Left ventricle myocardium inferior (tissue), 1 donor: ENCODE results near the gene CCDC191. TPM values are rescaled to one million over a fixed set of nuclear protein-coding genes. Genes with fewer than 3 reads are reported as not detected.
A peak's percentile ranks its signal among the peaks of the same experiment; 100 is the strongest.

Experiments
- DNase-seq: peaks from one replicate; pipeline ENCODE4 v3.0.0-alpha.2; 2020
- H3K27ac ChIP-seq: fragments of 200-600 bp; replicated peaks from 2 replicates; pipeline ENCODE4 v1.8.0; 2021
- H3K27me3 ChIP-seq: fragments of 200-600 bp; 2 replicates; pipeline ENCODE4 v1.8.0; 2021; ENCODE audit warnings: low read depth
- H3K36me3 ChIP-seq: fragments of 200-600 bp; 2 replicates; pipeline ENCODE4 v1.8.0; 2021
- H3K4me1 ChIP-seq: fragments of 200-600 bp; 2 replicates; pipeline ENCODE4 v1.8.0; 2021
- H3K4me3 ChIP-seq: fragments of 200-600 bp; 2 replicates; pipeline ENCODE4 v1.8.0; 2021; ENCODE audit warnings: mild to moderate bottlenecking, moderate library complexity
- H3K9me3 ChIP-seq: fragments of 200-600 bp; replicated peaks from 2 replicates; pipeline ENCODE4 v1.8.0; 2021
- intact Hi-C: fragments of 100-400 bp; cut with micrococcal nuclease; formaldehyde crosslinking; loops from one replicate; pipeline ENCODE4 v1.11.0; 2022
- total RNA-seq: library from RNA; stranded (reverse); fragmentation: NEBNext Ultra II Directional; extraction: Animal tissue kit (Norgen Biotek cat#: 25700); gene quantifications from one replicate; pipeline ENCODE4 v1.2.1, GENCODE V29; 2021
- TF ChIP-seq, protein P1 (sequence below): fragments of 200-600 bp; IDR thresholded peaks from 2 replicates; pipeline ENCODE4 v1.8.0; 2021; ENCODE audit warnings: antibody characterized with exemption, mild to moderate bottlenecking, borderline replicate concordance
- donor health status: DM: no; HTN: yes; CAD: no; lungs with severe emphysema.

CCDC191 gene
- total RNA-seq, 1 donor from 2014 or later, result 0.77 TPM

DNA sequence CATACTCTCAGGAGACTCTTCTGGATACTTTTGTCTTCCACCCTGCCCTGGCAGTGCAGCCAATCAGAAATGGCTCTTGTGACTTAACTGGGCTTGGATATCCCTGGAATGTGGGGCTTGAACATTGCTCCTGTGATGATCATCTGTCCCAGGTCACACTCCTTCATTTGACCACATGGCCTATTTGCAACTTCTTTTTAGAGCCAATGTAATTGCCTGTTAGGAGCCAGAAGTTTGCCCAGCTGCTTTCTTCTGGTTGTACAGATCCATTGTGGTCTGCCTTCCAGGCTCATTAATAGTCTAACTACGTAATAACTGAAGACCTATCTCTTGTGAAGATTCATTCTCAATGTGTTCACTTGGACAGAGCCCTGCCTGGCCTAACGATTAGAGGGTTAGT is 30.0 kb upstream of the CCDC191 start:
- peaks cover 59% of the 10 kb centered on the region for H3K36me3 ChIP-seq
- intact Hi-C loops, result no loop called here

DNA sequence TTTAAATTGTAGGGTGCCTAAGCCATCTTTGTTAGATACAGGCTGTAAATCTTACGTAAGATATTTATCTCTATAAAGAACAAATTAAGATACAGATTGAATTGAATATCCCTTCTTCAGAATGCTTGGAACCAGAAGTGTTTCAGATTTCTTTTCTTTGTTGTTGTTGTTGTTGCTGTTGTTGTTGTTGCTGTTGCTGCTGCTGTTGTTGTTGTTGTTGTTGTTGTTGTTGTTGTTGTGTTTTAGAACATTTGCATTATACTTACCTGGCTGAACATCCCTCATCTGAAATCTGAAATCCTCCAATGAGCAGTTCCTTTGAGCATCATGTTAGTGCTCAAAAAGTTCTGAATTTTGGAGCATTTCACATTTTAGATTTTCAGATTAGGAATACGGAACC is 26.8 kb upstream of the CCDC191 start:
- peaks cover 85% of the 10 kb centered on the region for H3K36me3 ChIP-seq

More for the DNA sequence above, 30.0 kb upstream of the CCDC191 start:
- H3K27ac ChIP-seq, result no peak overlapping the region
- H3K4me1 ChIP-seq, result no peaks in the 10 kb centered on the region
- no peaks in the 10 kb centered on the region for H3K9me3 ChIP-seq
- no peaks in the 10 kb centered on the region for H3K27me3 ChIP-seq
- H3K4me3 ChIP-seq, result no peak overlapping the region
- TF ChIP-seq, protein P1, sequence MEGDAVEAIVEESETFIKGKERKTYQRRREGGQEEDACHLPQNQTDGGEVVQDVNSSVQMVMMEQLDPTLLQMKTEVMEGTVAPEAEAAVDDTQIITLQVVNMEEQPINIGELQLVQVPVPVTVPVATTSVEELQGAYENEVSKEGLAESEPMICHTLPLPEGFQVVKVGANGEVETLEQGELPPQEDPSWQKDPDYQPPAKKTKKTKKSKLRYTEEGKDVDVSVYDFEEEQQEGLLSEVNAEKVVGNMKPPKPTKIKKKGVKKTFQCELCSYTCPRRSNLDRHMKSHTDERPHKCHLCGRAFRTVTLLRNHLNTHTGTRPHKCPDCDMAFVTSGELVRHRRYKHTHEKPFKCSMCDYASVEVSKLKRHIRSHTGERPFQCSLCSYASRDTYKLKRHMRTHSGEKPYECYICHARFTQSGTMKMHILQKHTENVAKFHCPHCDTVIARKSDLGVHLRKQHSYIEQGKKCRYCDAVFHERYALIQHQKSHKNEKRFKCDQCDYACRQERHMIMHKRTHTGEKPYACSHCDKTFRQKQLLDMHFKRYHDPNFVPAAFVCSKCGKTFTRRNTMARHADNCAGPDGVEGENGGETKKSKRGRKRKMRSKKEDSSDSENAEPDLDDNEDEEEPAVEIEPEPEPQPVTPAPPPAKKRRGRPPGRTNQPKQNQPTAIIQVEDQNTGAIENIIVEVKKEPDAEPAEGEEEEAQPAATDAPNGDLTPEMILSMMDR, result no peak
- no peak for DNase-seq

DNA sequence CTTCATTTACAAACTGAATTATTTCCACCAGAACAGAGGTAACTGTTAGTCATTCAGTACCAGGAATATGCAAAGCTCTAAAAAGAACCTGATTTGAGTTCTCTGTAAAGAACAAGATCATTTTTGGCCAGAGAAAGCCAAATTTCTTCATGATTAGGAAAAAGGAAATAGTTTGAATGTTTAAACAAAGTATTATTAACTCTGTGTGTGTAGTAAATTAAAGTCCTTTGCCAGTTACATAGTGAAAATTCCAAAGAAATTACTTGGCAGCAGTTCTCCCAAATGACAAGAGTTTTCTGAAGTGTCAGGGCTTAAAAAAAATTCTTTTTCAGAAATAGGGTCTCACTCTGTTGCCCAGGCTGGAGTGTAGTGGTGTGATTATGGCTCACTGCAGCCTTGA is 24.7 kb upstream of the CCDC191 start:
- Histone ChIP-seq H3K9me3 (no peaks in the 10 kb centered on the region), H3K27ac (no peak overlapping the region), H3K4me3 (no peak overlapping the region), H3K4me1 (peaks cover 6% of the 10 kb centered on the region), H3K27me3 (no peaks in the 10 kb centered on the region), H3K36me3 (peaks cover 87% of the 10 kb centered on the region)
- intact Hi-C loops, result no loop called here
- TF ChIP-seq, protein P1, result no peak
- DNase-seq, result no peak

More for the DNA sequence above, 26.8 kb upstream of the CCDC191 start:
- Histone ChIP-seq H3K4me3 (no peak overlapping the region), H3K27ac (no peak overlapping the region), H3K4me1 (peaks cover 6% of the 10 kb centered on the region), H3K27me3 (no peaks in the 10 kb centered on the region), H3K9me3 (no peaks in the 10 kb centered on the region)
- DNase-seq, result no peak
- TF ChIP-seq, protein P1, result no peak
- intact Hi-C loops, result no loop called here

DNA sequence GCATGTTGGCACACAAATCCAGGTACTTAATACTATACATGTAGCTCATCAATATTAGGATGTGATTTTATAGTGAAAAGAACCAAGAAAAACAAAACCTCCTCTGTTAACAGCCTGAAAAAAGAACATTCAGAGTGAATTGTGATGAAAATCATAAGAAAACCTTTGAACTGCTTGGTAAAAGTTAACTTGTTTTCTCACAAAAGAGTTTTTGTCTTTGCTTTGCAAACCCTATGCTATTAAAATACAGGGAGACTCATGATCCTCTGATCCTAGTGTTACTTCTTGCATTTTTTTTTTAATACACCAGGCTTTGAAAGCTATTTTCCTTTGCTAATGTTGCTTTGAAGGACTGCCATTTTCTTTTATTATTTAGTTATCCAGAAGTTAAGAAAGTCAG is 23.9 kb upstream of the CCDC191 start:
- TF ChIP-seq, protein P1, result no peak
- no peak for DNase-seq
- intact Hi-C loops, result no loop called here
- peaks cover 6% of the 10 kb centered on the region for H3K4me1 ChIP-seq
- H3K27me3 ChIP-seq, result no peaks in the 10 kb centered on the region
- peak overlapping the region; percentile 26 for H3K4me3 ChIP-seq
- no peaks in the 10 kb centered on the region for H3K9me3 ChIP-seq
- H3K36me3 ChIP-seq, result peaks cover 87% of the 10 kb centered on the region
- peak overlapping the region; percentile 44 for H3K27ac ChIP-seq

DNA sequence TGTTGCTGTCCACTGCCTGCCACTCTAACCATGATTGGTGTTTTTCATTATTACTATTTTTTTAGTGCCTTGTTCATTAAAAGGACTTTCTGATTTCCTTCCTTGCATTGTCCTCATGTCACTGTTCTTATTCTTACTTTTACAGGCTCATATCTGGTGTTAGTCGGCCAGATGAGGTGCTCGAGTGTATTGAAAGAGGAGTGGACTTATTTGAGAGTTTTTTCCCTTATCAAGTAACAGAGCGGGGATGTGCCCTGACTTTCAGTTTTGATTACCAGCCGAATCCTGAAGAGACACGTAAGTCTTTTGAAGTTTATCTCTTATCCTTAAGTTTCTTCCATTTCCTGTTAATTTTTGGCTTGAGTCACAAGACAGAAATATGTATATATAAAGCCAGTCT is 23.4 kb upstream of the CCDC191 start:
- peak overlapping the region; percentile 26 for H3K4me3 ChIP-seq
- TF ChIP-seq, protein P1, result no peak
- peaks cover 6% of the 10 kb centered on the region for H3K4me1 ChIP-seq
- intact Hi-C loops, result no loop called here
- H3K27me3 ChIP-seq, result no peaks in the 10 kb centered on the region
- peak overlapping the region; percentile 44 for H3K27ac ChIP-seq
- DNase-seq, result no peak
- H3K9me3 ChIP-seq, result no peaks in the 10 kb centered on the region
- H3K36me3 ChIP-seq, result peaks cover 87% of the 10 kb centered on the region

DNA sequence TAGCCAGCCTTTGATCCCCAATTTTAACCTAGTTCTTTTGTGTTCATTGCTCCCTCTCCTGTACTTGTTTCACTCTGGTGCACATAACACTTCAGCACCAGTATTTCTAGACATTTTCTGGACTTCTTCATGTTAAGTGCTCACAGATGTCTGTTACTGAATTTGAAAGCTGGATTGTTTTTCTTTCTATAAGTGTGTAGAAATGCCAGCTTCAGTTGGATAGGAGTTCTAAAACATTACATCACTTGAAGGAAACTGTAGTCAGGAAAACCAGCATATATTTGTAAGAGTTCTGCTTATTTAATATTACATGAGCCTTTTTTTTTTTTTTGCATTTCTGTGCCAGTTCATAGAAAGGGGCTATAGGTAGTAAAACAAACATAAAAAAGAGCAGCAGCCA is 21.8 kb upstream of the CCDC191 start:
- Histone ChIP-seq H3K9me3 (no peaks in the 10 kb centered on the region), H3K4me3 (no peak overlapping the region), H3K4me1 (peaks cover 6% of the 10 kb centered on the region), H3K27me3 (no peaks in the 10 kb centered on the region), H3K36me3 (peaks cover 90% of the 10 kb centered on the region), H3K27ac (no peak overlapping the region)
- intact Hi-C loops, result no loop called here
- no peak for DNase-seq
- TF ChIP-seq, protein P1, result no peak
